Measurements from ENCODE around the gene SPIRE1. TPM values are rescaled to one million over a fixed set of nuclear protein-coding genes. Genes with fewer than 3 reads are reported as not detected.

SPIRE1 gene
- total RNA-seq, 2 experiments from 2014 or later = 2.8 to 4.4 TPM

- H3K36me3 Mint-ChIP-seq (ENCODE audit: low read depth) = peaks cover 12% of the 10 kb centered on the region
These were observed 222.0 kb downstream of the SPIRE1 start for GRCh38 chr18:12435867-12436266.

GRCh38 chr18:12434541-12434929, 223.4 kb downstream of the SPIRE1 start:
- Mint-ChIP-seq H3K27me3 (no peaks in the 10 kb centered on the region), H3K4me1 (ENCODE audit: low read depth) (no peaks in the 10 kb centered on the region), H3K36me3 (ENCODE audit: low read depth) (peaks cover 12% of the 10 kb centered on the region), H3K9me3 (no peaks in the 10 kb centered on the region), H3K4me3 (no peak overlapping the region), H3K27ac (no peak overlapping the region)
- ChIA-PET CTCF (no interaction called here), POLR2A (no interaction called here)
- TF ChIP-seq, protein P1, sequence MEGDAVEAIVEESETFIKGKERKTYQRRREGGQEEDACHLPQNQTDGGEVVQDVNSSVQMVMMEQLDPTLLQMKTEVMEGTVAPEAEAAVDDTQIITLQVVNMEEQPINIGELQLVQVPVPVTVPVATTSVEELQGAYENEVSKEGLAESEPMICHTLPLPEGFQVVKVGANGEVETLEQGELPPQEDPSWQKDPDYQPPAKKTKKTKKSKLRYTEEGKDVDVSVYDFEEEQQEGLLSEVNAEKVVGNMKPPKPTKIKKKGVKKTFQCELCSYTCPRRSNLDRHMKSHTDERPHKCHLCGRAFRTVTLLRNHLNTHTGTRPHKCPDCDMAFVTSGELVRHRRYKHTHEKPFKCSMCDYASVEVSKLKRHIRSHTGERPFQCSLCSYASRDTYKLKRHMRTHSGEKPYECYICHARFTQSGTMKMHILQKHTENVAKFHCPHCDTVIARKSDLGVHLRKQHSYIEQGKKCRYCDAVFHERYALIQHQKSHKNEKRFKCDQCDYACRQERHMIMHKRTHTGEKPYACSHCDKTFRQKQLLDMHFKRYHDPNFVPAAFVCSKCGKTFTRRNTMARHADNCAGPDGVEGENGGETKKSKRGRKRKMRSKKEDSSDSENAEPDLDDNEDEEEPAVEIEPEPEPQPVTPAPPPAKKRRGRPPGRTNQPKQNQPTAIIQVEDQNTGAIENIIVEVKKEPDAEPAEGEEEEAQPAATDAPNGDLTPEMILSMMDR (IDR thresholded peaks at IDR 0.05) = no peak
- intact Hi-C loops (cut with micrococcal nuclease) = no loop called here
- DNase-seq (no peak), ATAC-seq (no peak)

More at GRCh38 chr18:12435867-12436266, 222.0 kb downstream of the SPIRE1 start:
- H3K9me3 Mint-ChIP-seq = no peaks in the 10 kb centered on the region
- intact Hi-C loops (cut with micrococcal nuclease) = no loop called here
- H3K27me3 Mint-ChIP-seq = no peaks in the 10 kb centered on the region
- no peak for DNase-seq
- no peak for ATAC-seq
- no peak overlapping the region for H3K4me3 Mint-ChIP-seq
- H3K27ac Mint-ChIP-seq = no peak overlapping the region
- ChIA-PET POLR2A (interaction anchor here (0.6 kb wide), 1 partner anchor 15 kb away, joined by 3 read pairs; no protein-coding TSS in a partner anchor), CTCF (interaction anchor here (1.0 kb wide), 1 partner anchor 107 kb away, joined by 3 read pairs; no protein-coding TSS in a partner anchor)
- no peaks in the 10 kb centered on the region for H3K4me1 Mint-ChIP-seq (ENCODE audit: low read depth)
- TF ChIP-seq, protein P1 (IDR thresholded peaks at IDR 0.05) = no peak

- no peaks in the 10 kb centered on the region for H3K27me3 Mint-ChIP-seq
- no peaks in the 10 kb centered on the region for H3K4me1 Mint-ChIP-seq (ENCODE audit: low read depth)
- no peak overlapping the region for H3K27ac Mint-ChIP-seq
- H3K36me3 Mint-ChIP-seq (ENCODE audit: low read depth) = peaks cover 12% of the 10 kb centered on the region
- TF ChIP-seq, protein P1 (IDR thresholded peaks at IDR 0.05) = no peak
- H3K9me3 Mint-ChIP-seq = no peaks in the 10 kb centered on the region
- ChIA-PET POLR2A (no interaction called here), CTCF (no interaction called here)
- intact Hi-C loops (cut with micrococcal nuclease) = no loop called here
- no peak overlapping the region for H3K4me3 Mint-ChIP-seq
- DNase-seq = no peak
- ATAC-seq = no peak
These were observed 223.9 kb downstream of the SPIRE1 start for GRCh38 chr18:12433829-12434540.

DNA sequence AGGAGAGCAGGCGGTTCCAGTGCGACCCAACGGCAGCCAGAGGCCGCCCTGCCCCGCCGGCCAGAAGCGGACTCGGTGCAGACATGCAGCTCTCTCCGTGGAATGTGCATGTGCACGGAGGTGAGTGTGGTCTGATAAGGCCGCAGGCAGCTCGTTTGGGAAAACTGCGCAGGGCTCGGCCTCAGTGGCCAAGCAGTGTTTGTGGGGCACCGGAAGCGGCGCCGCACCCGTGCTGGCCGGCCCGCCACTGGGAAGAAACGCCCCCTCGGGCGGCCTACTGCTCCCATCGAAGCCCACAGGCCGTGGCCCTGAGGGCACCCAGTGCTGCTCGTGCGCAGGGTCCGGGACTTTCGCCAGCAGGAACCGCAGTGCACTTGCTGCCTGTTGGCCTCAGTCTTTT, 225.0 kb downstream of the SPIRE1 start:
- intact Hi-C loops (cut with micrococcal nuclease) = no loop called here
- no peaks in the 10 kb centered on the region for H3K4me1 Mint-ChIP-seq (ENCODE audit: low read depth)
- TF ChIP-seq, protein P1 (IDR thresholded peaks at IDR 0.05) = no peak
- ChIA-PET POLR2A (no interaction called here), CTCF (no interaction called here)
- H3K36me3 Mint-ChIP-seq (ENCODE audit: low read depth) = peaks cover 12% of the 10 kb centered on the region
- no peak for DNase-seq
- no peaks in the 10 kb centered on the region for H3K9me3 Mint-ChIP-seq
- H3K27me3 Mint-ChIP-seq = no peaks in the 10 kb centered on the region
- no peak overlapping the region for H3K27ac Mint-ChIP-seq
- ATAC-seq = no peak
- H3K4me3 Mint-ChIP-seq = no peak overlapping the region

DNA sequence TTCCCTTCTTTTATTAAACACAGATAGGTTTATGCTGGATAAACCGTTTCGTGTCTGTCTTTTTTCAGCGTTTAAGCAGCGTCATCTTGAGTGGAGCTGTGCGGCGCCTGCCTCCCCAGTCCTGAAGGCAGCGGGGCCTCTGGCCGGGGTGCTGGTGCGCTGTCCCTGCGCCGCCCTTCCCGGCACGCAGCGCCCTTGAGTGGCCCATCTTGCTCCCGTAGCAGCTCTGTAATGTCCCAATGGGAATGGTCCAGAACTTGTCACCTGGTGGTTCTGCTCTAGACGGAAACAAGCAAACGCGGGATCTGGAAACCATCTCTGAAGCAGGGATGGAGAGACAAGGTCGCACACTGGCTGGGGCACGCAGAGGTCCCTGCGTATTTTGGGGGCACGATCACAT, 225.7 kb downstream of the SPIRE1 start:
- CTCF ChIA-PET = no interaction called here
- no peaks in the 10 kb centered on the region for H3K9me3 Mint-ChIP-seq
- intact Hi-C loops (cut with micrococcal nuclease) = no loop called here
- peaks cover 12% of the 10 kb centered on the region for H3K36me3 Mint-ChIP-seq (ENCODE audit: low read depth)
- H3K4me1 Mint-ChIP-seq (ENCODE audit: low read depth) = no peaks in the 10 kb centered on the region
- H3K27me3 Mint-ChIP-seq = no peaks in the 10 kb centered on the region
- DNase-seq = no peak
- TF ChIP-seq, protein P1 (IDR thresholded peaks at IDR 0.05) = no peak
- POLR2A ChIA-PET = interaction anchor here (0.7 kb wide), 1 partner anchor 578 kb away, joined by 3 read pairs; no protein-coding TSS in a partner anchor
- ATAC-seq = no peak
- H3K4me3 Mint-ChIP-seq = no peak overlapping the region
- no peak overlapping the region for H3K27ac Mint-ChIP-seq
